ENCODE results near the gene STK16. TPM values are rescaled to one million over a fixed set of nuclear protein-coding genes. Genes with fewer than 3 reads are reported as not detected.

Gene STK16
- total and polyA plus RNA-seq, 2 of the 13 experiments (the other 11 are each of a cell fraction or from before 2014, with no cell fraction given): 28.0 to 50.9 TPM

DNA sequence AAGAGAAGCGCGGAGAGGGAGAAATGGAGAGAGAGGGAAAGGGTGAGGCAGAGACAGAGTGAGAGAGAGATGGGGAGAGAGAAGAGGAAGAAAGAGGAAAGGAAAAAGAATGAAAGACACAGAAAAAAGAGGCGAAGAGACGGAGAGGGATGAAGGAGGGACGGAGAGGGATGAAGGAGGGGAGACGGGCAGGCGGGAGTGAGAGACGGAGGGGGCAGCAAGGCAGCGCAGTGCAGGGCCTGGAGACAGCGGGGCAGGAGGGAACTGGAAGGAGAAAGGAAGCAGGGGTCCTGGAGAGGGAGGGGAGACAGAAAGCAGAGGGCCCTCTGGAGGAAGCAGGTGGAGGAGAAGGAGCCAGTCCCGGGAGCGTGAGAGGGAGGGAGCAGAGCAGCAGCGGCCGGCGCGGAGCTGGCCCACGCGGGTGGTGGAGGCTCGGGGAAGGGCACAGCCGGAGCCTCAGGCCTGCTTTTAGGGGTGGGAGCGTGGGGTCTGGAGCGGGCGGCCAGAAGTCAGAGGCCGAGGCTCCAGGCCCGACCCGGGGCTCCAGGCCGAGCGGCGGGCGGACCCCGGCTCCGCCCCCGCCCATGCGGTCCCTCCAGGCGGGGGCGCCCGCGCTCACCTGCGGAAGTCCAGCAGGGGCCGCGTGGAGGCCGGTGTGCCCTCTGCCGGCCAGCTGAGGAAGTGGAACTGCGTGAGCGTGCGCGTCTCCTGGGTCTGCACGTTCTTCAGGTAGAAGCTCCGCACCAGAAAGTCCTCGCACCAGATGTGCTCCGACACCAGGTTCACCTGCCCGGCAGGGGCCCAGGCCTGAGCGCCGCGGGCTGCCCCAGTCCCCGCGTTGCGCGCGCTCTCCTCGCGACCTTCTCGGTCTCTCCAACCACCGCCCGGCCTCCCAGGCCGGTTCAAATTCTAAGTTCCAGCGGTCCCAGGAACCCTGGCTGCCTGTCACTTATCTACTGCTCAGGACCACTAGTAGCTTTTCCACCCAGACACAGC is 49.4 kb downstream of the STK16 start (continued):
- TF ChIP-seq, protein P1, sequence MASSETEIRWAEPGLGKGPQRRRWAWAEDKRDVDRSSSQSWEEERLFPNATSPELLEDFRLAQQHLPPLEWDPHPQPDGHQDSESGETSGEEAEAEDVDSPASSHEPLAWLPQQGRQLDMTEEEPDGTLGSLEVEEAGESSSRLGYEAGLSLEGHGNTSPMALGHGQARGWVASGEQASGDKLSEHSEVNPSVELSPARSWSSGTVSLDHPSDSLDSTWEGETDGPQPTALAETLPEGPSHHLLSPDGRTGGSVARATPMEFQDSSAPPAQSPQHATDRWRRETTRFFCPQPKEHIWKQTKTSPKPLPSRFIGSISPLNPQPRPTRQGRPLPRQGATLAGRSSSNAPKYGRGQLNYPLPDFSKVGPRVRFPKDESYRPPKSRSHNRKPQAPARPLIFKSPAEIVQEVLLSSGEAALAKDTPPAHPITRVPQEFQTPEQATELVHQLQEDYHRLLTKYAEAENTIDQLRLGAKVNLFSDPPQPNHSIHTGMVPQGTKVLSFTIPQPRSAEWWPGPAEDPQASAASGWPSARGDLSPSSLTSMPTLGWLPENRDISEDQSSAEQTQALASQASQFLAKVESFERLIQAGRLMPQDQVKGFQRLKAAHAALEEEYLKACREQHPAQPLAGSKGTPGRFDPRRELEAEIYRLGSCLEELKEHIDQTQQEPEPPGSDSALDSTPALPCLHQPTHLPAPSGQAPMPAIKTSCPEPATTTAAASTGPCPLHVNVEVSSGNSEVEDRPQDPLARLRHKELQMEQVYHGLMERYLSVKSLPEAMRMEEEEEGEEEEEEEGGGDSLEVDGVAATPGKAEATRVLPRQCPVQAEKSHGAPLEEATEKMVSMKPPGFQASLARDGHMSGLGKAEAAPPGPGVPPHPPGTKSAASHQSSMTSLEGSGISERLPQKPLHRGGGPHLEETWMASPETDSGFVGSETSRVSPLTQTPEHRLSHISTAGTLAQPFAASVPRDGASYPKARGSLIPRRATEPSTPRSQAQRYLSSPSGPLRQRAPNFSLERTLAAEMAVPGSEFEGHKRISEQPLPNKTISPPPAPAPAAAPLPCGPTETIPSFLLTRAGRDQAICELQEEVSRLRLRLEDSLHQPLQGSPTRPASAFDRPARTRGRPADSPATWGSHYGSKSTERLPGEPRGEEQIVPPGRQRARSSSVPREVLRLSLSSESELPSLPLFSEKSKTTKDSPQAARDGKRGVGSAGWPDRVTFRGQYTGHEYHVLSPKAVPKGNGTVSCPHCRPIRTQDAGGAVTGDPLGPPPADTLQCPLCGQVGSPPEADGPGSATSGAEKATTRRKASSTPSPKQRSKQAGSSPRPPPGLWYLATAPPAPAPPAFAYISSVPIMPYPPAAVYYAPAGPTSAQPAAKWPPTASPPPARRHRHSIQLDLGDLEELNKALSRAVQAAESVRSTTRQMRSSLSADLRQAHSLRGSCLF (CRISPR knock-in tag; IDR thresholded peaks at IDR 0.05; ENCODE audit: borderline replicate concordance): no peak
- TF ChIP-seq CHCHD3 (CRISPR knock-in tag; IDR thresholded peaks at IDR 0.05) (0 out of 2 replicates have a peak, but pooled peaks have one; percentile 24), SOX6 (IDR thresholded peaks at IDR 0.05) (no peak), SOX6 (CRISPR knock-in tag; IDR thresholded peaks at IDR 0.05) (peak; percentile 44; the same call in 1 of the 2 replicates), IRF1 (CRISPR knock-in tag; IDR thresholded peaks at IDR 0.05; ENCODE audit: low read depth) (0 out of 2 replicates have a peak, but pooled peaks have one; percentile 60), ZNF17 (CRISPR knock-in tag; IDR thresholded peaks at IDR 0.05) (no peak), FOXK2 (IDR thresholded peaks at IDR 0.05) (no peak; the same call in 1 of the 2 replicates), THAP11 (CRISPR knock-in tag; IDR thresholded peaks at IDR 0.05) (peak; percentile 85), ZNF484 (CRISPR knock-in tag; IDR thresholded peaks at IDR 0.05; ENCODE audit: borderline replicate concordance, low read depth) (no peak), MAZ (IDR thresholded peaks at IDR 0.05; ENCODE audit: borderline replicate concordance, low read depth, low read length) (peak; percentile 95), MAZ (CRISPR knock-in tag; IDR thresholded peaks at IDR 0.05; ENCODE audit: low read depth) (peak; percentile 98), CCAR2 (optimal IDR thresholded peaks at IDR 0.05; ENCODE audit: low read depth, low read length) (no peak), TRIM22 (IDR thresholded peaks at IDR 0.05) (no peak), HNF4A (CRISPR knock-in tag; IDR thresholded peaks at IDR 0.05) (peak; percentile 29; the same call in 1 of the 2 replicates), TGIF2 (CRISPR knock-in tag; IDR thresholded peaks at IDR 0.05) (0 out of 2 replicates have a peak, but pooled peaks have one; percentile 34)
- TF ChIP-seq, protein P2, sequence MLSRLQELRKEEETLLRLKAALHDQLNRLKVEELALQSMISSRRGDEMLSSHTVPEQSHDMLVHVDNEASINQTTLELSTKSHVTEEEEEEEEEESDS (CRISPR knock-in tag; IDR thresholded peaks at IDR 0.05; ENCODE audit: borderline replicate concordance): 0 out of 2 replicates have a peak, but pooled peaks have one; percentile 39
- TF ChIP-seq, protein P3, sequence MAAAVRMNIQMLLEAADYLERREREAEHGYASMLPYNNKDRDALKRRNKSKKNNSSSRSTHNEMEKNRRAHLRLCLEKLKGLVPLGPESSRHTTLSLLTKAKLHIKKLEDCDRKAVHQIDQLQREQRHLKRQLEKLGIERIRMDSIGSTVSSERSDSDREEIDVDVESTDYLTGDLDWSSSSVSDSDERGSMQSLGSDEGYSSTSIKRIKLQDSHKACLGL (CRISPR knock-in tag; IDR thresholded peaks at IDR 0.05): peak; percentile 81
- TF ChIP-seq, protein P4, sequence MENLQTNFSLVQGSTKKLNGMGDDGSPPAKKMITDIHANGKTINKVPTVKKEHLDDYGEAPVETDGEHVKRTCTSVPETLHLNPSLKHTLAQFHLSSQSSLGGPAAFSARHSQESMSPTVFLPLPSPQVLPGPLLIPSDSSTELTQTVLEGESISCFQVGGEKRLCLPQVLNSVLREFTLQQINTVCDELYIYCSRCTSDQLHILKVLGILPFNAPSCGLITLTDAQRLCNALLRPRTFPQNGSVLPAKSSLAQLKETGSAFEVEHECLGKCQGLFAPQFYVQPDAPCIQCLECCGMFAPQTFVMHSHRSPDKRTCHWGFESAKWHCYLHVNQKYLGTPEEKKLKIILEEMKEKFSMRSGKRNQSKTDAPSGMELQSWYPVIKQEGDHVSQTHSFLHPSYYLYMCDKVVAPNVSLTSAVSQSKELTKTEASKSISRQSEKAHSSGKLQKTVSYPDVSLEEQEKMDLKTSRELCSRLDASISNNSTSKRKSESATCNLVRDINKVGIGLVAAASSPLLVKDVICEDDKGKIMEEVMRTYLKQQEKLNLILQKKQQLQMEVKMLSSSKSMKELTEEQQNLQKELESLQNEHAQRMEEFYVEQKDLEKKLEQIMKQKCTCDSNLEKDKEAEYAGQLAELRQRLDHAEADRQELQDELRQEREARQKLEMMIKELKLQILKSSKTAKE (CRISPR knock-in tag; IDR thresholded peaks at IDR 0.05; ENCODE audit: borderline replicate concordance): no peak
